IMR-90 (cell line): Measurements from ENCODE around the gene SOD2. TPM values are rescaled to one million over a fixed set of nuclear protein-coding genes. Genes with fewer than 3 reads are reported as not detected.
"Not testable (repeated sequence)": the region's sequence is repeated elsewhere in the genome, so short reads cannot be mapped to it uniquely, and the experiment has no call there.

Experiments
- ATAC-seq: fragments of 200-7000 bp; cut with Tn5 transposase; 2 replicates; pipeline ENCODE4 v1.9.1; 2020; ENCODE audit warnings: low read depth, mild to moderate bottlenecking, moderate library complexity
- BruUV-seq: library from RNA; stranded (reverse); fragments of 400-500 nt; replicated peaks from 2 replicates; lab custom pipeline; 2021; lab: Mats Ljungman, UMichigan
- CTCF ChIA-PET: fragments of 300-600 bp; formaldehyde crosslinking; extraction: SDS; loops from one replicate; lab custom pipeline; 2021; ENCODE audit warnings: antibody characterized with exemption; lab: Yijun Ruan, JAX
- POLR2A ChIA-PET: fragments of 300-600 bp; sonication (Branson Sonifier 250); formaldehyde crosslinking; loops from one replicate; lab custom pipeline; 2022; ENCODE audit warnings: antibody characterized with exemption; ENCODE audit not compliant: unreplicated experiment; lab: Charles Lee
- DNase-seq: peaks from one replicate; pipeline ENCODE4 v3.0.0; 2013
- H2AFZ ChIP-seq: replicated peaks from 2 replicates; pipeline ENCODE3; 2013; ENCODE audit warnings: low read length, mild to moderate bottlenecking; ENCODE audit not compliant: poor library complexity
- H2AK5ac ChIP-seq: 2 replicates; pipeline ENCODE4 v1.6.1; 2013; ENCODE audit warnings: low read depth, low read length, inconsistent platforms
- H2AK9ac ChIP-seq: replicated peaks from 2 replicates; pipeline ENCODE3; 2013; ENCODE audit warnings: mild to moderate bottlenecking, low read depth, low read length, moderate library complexity; ENCODE audit not compliant: poor library complexity
- H2BK120ac ChIP-seq: 2 replicates; pipeline ENCODE4 v1.6.1; 2013; ENCODE audit warnings: low read depth, low read length, inconsistent platforms
- H2BK15ac ChIP-seq: 3 replicates; pipeline ENCODE4 v1.6.1; 2013; ENCODE audit warnings: low read depth, low read length, inconsistent platforms
- H2BK20ac ChIP-seq: 2 replicates; pipeline ENCODE4 v1.6.1; 2013; ENCODE audit warnings: low read depth, mild to moderate bottlenecking, inconsistent platforms, low read length, moderate library complexity
- H2BK5ac ChIP-seq: 2 replicates; pipeline ENCODE4 v1.6.1; 2013; ENCODE audit warnings: mild to moderate bottlenecking, low read depth, low read length, inconsistent platforms; ENCODE audit not compliant: poor library complexity, severe bottlenecking
- H3K14ac ChIP-seq: replicated peaks from 2 replicates; pipeline ENCODE4 v1.6.1; 2013; ENCODE audit warnings: low read depth, low read length, inconsistent platforms
- H3K18ac ChIP-seq: 2 replicates; pipeline ENCODE4 v1.6.1; 2013; ENCODE audit warnings: low read depth, low read length, control low read depth
- H3K23ac ChIP-seq: 2 replicates; pipeline ENCODE4 v1.6.1; 2013; ENCODE audit warnings: low read depth, low read length, inconsistent platforms
- H3K27ac ChIP-seq: 2 replicates; pipeline ENCODE4 v1.5.1; 2013; ENCODE audit warnings: mild to moderate bottlenecking, control low read depth, low read length; ENCODE audit not compliant: insufficient read depth
- H3K27me3 ChIP-seq: 2 replicates; pipeline ENCODE4 v1.6.1; 2013; ENCODE audit warnings: low read length; ENCODE audit not compliant: control insufficient read depth, insufficient read depth
- H3K36me3 ChIP-seq: 2 replicates; pipeline ENCODE4 v1.6.1; 2013; ENCODE audit warnings: low read length, mixed read lengths; ENCODE audit not compliant: control insufficient read depth, insufficient read depth
- H3K4ac ChIP-seq: 2 replicates; pipeline ENCODE4 v1.6.1; 2013; ENCODE audit warnings: low read depth, low read length, inconsistent platforms
- H3K4me1 ChIP-seq: 2 replicates; pipeline ENCODE4 v1.6.1; 2013; ENCODE audit warnings: low read length, mixed read lengths; ENCODE audit not compliant: control insufficient read depth, insufficient read depth
- H3K4me2 ChIP-seq: 2 replicates; pipeline ENCODE4 v1.6.1; 2013; ENCODE audit warnings: low read depth, mild to moderate bottlenecking, control low read depth, low read length, moderate library complexity
- H3K4me3 ChIP-seq: 2 replicates; pipeline ENCODE4 v1.5.1; 2013; ENCODE audit warnings: low read depth, mild to moderate bottlenecking, control low read depth, low read length, moderate library complexity; ENCODE audit not compliant: insufficient read depth
- H3K56ac ChIP-seq: 2 replicates; pipeline ENCODE4 v1.6.1; 2013; ENCODE audit warnings: low read length, inconsistent platforms; ENCODE audit not compliant: insufficient read depth; ENCODE audit errors: extremely low read depth
- H3K79me1 ChIP-seq, 2 experiments: 2 replicates each; pipeline ENCODE4 v1.6.1; 2013; ENCODE audit warnings: low read length in 2 of 2, inconsistent platforms in 1 of 2, low read depth in 1 of 2
- H3K9ac ChIP-seq: 2 replicates; pipeline ENCODE4 v1.6.1; 2013; ENCODE audit warnings: low read depth, low read length, control low read depth
- H3K9me1 ChIP-seq: 2 replicates; pipeline ENCODE4 v1.6.1; 2013; ENCODE audit warnings: low read length, inconsistent platforms; ENCODE audit not compliant: insufficient read depth
- H3K9me3 ChIP-seq: 2 replicates; pipeline ENCODE4 v1.6.1; 2013; ENCODE audit warnings: low read length; ENCODE audit not compliant: control insufficient read depth, insufficient read depth
- H4K20me1 ChIP-seq: 2 replicates; pipeline ENCODE4 v1.6.1; 2013; ENCODE audit warnings: low read length, inconsistent platforms; ENCODE audit not compliant: insufficient read depth
- H4K5ac ChIP-seq: 2 replicates; pipeline ENCODE4 v1.6.1; 2013; ENCODE audit warnings: mild to moderate bottlenecking, low read depth, low read length, control low read depth
- H4K8ac ChIP-seq, 2 experiments: 2 replicates each; pipeline ENCODE4 v1.6.1; 2013; ENCODE audit warnings: low read depth in 2 of 2, low read length in 2 of 2, control low read depth in 1 of 2, inconsistent platforms in 1 of 2
- H4K91ac ChIP-seq: 2 replicates; pipeline ENCODE4 v1.6.1; 2013; ENCODE audit warnings: low read depth, low read length, inconsistent platforms; ENCODE audit not compliant: insufficient read depth
- WGBS, 2 experiments: methylation state at CpG; one replicate each; pipeline versions ENCODE4 v1.1.5 to v1.1.7; 2013; ENCODE audit warnings: missing lambda C conversion rate in 2 of 2; ENCODE audit not compliant: insufficient read length in 1 of 2; ENCODE audit errors: extremely low coverage in 2 of 2; 5-methylcytosine and 5-hydroxymethylcytosine counted together
- dilution Hi-C: fragments of 300-500 bp; cut with HindIII; formaldehyde crosslinking; loops from one replicate; pipeline ENCODE4 v1.14.3; 2018; ENCODE audit warnings: low sequenced_read_pairs; ENCODE audit not compliant: unreplicated experiment
- in situ Hi-C: fragments of 300-500 bp; cut with MboI; formaldehyde crosslinking; loops from 3 replicates; pipeline ENCODE4 v1.14.3; 2019; ENCODE audit warnings: low sequenced_read_pairs, inconsistent platforms, mixed read lengths
- intact Hi-C: fragments of 100-400 bp; cut with micrococcal nuclease; formaldehyde crosslinking; loops from 2 replicates; pipeline ENCODE4 v1.10.0; 2022
- polyA plus RNA-seq, 3 experiments: library from polyadenylated mRNA; depleted of rRNA; stranded (reverse); fragments of >200 nt; gene quantifications; 2 replicates each; pipeline ENCODE4 v1.2.3, GENCODE V29; 2012; ENCODE audit warnings: low replicate concordance in 1 of 3
- total RNA-seq: library from RNA; depleted of rRNA; stranded (reverse); fragments of >200 nt; gene quantifications from 2 replicates; pipeline ENCODE4 v1.2.3, GENCODE V29; 2012

The SOD2 gene
- total and polyA plus RNA-seq, 2 of the 4 experiments (the other 2 are of a cell fraction), result 173 to 243 TPM

DNA sequence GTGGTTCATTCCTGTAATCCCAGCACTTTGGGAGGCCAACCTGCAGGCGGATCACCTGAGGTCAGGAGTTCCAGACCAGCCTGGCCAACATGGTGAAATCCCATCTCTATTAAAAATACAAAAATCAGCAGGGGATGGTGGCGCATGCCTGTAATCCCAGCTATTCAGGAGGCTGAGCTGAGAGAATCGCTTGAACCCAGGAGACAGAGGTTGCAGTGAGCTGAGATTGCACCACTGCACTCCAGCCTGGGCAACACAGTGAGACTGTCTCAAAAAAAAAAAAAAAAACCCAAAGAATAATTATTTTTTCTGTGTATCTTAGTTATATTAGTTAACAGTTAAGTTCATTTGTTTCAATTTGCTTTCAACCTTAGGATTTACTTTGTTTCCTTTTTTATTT, 32.2 kb upstream of the SOD2 start:
- H2AK5ac ChIP-seq, H3K9ac ChIP-seq, H3K4me2 ChIP-seq, H3K23ac ChIP-seq, H2AFZ ChIP-seq, H4K8ac ChIP-seq, H3K4me3 ChIP-seq, in situ Hi-C loops, H2BK120ac ChIP-seq, H3K9me3 ChIP-seq, intact Hi-C loops, ATAC-seq, H3K14ac ChIP-seq, H2AK9ac ChIP-seq, H4K5ac ChIP-seq, H3K18ac ChIP-seq, H2BK5ac ChIP-seq, H3K4ac ChIP-seq, H3K4me1 ChIP-seq, H2BK20ac ChIP-seq, DNase-seq, CTCF ChIA-PET, H4K91ac ChIP-seq, H3K9me1 ChIP-seq, dilution Hi-C loops, POLR2A ChIA-PET, H2BK15ac ChIP-seq, H3K56ac ChIP-seq, H3K27ac ChIP-seq, H3K36me3 ChIP-seq, H3K27me3 ChIP-seq, BruUV-seq: not testable (repeated sequence)
- peaks cover 20 to 55% of the 10 kb centered on the region in 2 experiments for H3K79me1 ChIP-seq
- WGBS, 2 experiments, result 100% methylated on average over 1 of the region's 3 CpGs; no CpG with 5 or more reads in 1 of the 2 experiments
- H4K20me1 ChIP-seq, result peaks cover 26% of the 10 kb centered on the region
